ENCODE results near the gene CACNA1C.
A peak's percentile ranks its signal among the peaks of the same experiment; 100 is the strongest.

CACNA1C gene

DNA sequence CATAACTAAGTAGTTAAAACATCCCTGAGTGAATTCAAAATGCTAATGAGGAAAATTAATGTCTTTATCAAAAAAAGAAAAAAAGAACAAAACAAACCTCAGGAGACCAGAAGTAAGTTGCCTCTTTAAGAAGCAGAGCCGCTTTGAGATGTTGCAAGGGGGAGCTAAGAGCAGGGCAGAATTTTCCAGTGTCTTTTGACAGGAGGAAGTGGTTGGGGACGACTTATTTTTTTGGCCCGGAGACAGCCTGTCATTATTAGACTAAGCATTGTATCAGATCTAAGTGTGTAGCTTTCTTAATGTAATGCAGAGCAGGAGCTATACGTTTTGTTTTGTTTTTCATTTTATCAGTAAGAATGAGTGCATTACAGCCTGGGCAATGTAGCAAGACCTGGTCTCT is 206.6 kb downstream of the CACNA1C start:
- peaks cover 21% of the 10 kb centered on the region for H3K4me1 ChIP-seq (ENCODE audit: control insufficient read depth, insufficient read depth, low read length)
- no peaks in the 10 kb centered on the region for H3K36me3 ChIP-seq (ENCODE audit: insufficient read depth, low read length)
- H3K9me3 ChIP-seq (replicated peaks; ENCODE audit: low read length): no peaks in the 10 kb centered on the region
- no peak overlapping the region for H3K4me2 ChIP-seq (ENCODE audit: low read length)
- H3K9ac ChIP-seq (ENCODE audit: low read depth, low read length): no peak overlapping the region
- no peaks in the 10 kb centered on the region for H3K27me3 ChIP-seq (ENCODE audit: control insufficient read depth, insufficient read depth, low read length)
- no peak overlapping the region for H3K4me3 ChIP-seq (ENCODE audit: low read length)

DNA sequence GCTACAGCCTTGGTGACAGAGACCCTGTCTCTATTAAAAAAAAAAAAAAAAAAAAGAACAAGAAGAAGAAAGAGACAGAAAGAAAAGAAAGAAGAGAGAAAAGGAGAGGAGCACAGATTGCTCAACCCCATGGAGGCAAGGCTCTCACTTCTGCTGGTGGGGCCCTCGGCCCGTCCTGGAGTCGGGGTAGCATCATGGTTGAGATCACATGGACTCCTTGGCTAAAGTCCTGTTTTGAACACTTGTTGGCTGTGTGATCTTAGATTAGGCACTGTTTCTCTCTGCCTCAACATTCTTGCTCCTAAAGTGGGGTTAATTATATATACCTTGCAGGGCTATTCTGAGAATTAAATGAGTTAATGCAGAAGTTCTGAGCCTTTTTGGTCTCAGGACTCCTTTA is 207.7 kb downstream of the CACNA1C start:
- H3K4me1 ChIP-seq (ENCODE audit: control insufficient read depth, insufficient read depth, low read length): peaks cover 32% of the 10 kb centered on the region
- no peak overlapping the region for H3K4me2 ChIP-seq (ENCODE audit: low read length)
- no peak overlapping the region for H3K4me3 ChIP-seq (ENCODE audit: low read length)
- H3K36me3 ChIP-seq (ENCODE audit: insufficient read depth, low read length): no peaks in the 10 kb centered on the region
- no peak overlapping the region for H3K9ac ChIP-seq (ENCODE audit: low read depth, low read length)
- no peaks in the 10 kb centered on the region for H3K27me3 ChIP-seq (ENCODE audit: control insufficient read depth, insufficient read depth, low read length)
- H3K9me3 ChIP-seq (replicated peaks; ENCODE audit: low read length): no peaks in the 10 kb centered on the region

GRCh38 chr12:2261708-2262107 is 208.9 kb downstream of the CACNA1C start:
- Histone ChIP-seq H3K4me3 (ENCODE audit: low read length) (no peak overlapping the region), H3K9ac (ENCODE audit: low read depth, low read length) (no peak overlapping the region), H3K4me1 (ENCODE audit: control insufficient read depth, insufficient read depth, low read length) (peaks cover 37% of the 10 kb centered on the region), H3K4me2 (ENCODE audit: low read length) (no peak overlapping the region), H3K9me3 (replicated peaks; ENCODE audit: low read length) (no peaks in the 10 kb centered on the region), H3K36me3 (ENCODE audit: insufficient read depth, low read length) (no peaks in the 10 kb centered on the region), H3K27me3 (ENCODE audit: control insufficient read depth, insufficient read depth, low read length) (no peaks in the 10 kb centered on the region)

DNA sequence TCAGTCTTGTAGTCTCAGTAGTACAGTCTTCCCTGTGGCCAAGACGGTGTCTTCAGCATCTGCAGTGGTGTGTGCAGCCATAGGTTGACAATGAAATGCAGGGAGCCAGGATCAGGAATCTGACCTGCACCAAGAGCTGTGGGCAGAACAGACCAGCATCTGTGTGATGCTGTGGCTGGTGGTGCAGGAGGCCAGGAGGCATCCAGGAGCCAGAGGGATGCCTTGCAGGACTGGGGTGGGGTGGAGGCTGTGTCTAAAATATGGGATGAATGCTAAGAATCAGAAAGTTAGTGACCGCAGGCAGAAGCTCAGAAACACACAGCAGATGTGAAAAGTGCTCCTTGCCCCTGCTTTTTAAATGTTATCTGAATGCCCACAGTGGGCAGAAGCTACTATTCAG is 209.7 kb downstream of the CACNA1C start:
- Histone ChIP-seq H3K4me3 (ENCODE audit: low read length) (no peak overlapping the region), H3K4me1 (ENCODE audit: control insufficient read depth, insufficient read depth, low read length) (peaks cover 39% of the 10 kb centered on the region), H3K27me3 (ENCODE audit: control insufficient read depth, insufficient read depth, low read length) (no peaks in the 10 kb centered on the region), H3K9ac (ENCODE audit: low read depth, low read length) (no peak overlapping the region), H3K9me3 (replicated peaks; ENCODE audit: low read length) (no peaks in the 10 kb centered on the region), H3K36me3 (ENCODE audit: insufficient read depth, low read length) (no peaks in the 10 kb centered on the region), H3K4me2 (ENCODE audit: low read length) (no peak overlapping the region)

DNA sequence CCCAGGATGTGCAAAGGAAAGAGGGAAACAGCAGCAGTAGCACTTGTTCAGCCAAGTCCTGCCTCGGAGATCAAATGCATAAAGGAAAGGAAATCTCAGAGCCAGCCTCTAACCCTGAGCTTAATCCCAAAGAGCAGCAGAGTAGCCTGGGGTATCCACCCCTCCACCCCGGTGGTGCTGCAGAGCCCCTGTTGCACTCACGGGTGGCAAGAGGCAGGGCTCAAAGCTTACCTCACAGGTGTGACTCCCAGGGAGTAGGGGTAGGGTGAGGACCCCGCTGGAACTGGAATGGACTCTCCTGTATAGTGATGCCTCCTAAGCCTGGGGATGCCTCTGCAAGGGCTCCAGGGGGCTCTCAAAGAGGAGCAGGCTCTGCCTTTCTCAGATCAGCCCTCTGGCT is 211.1 kb downstream of the CACNA1C start:
- Histone ChIP-seq H3K4me3 (ENCODE audit: low read length) (no peak overlapping the region), H3K36me3 (ENCODE audit: insufficient read depth, low read length) (no peaks in the 10 kb centered on the region), H3K9me3 (replicated peaks; ENCODE audit: low read length) (no peaks in the 10 kb centered on the region), H3K4me2 (ENCODE audit: low read length) (no peak overlapping the region), H3K4me1 (ENCODE audit: control insufficient read depth, insufficient read depth, low read length) (peaks cover 54% of the 10 kb centered on the region), H3K27me3 (ENCODE audit: control insufficient read depth, insufficient read depth, low read length) (no peaks in the 10 kb centered on the region), H3K9ac (ENCODE audit: low read depth, low read length) (no peak overlapping the region)

- Histone ChIP-seq H3K27me3 (ENCODE audit: control insufficient read depth, insufficient read depth, low read length) (no peaks in the 10 kb centered on the region), H3K36me3 (ENCODE audit: insufficient read depth, low read length) (no peaks in the 10 kb centered on the region), H3K4me2 (ENCODE audit: low read length) (peak overlapping the region; percentile 70), H3K9ac (ENCODE audit: low read depth, low read length) (peak overlapping the region; percentile 60), H3K9me3 (replicated peaks; ENCODE audit: low read length) (no peaks in the 10 kb centered on the region), H3K4me1 (ENCODE audit: control insufficient read depth, insufficient read depth, low read length) (peaks cover 59% of the 10 kb centered on the region), H3K4me3 (ENCODE audit: low read length) (peak overlapping the region; percentile 37)
Observed at GRCh38 chr12:2264651-2265232, 212.0 kb downstream of the CACNA1C start.

- H3K4me3 ChIP-seq (ENCODE audit: low read length): peak overlapping the region; percentile 32
- no peaks in the 10 kb centered on the region for H3K27me3 ChIP-seq (ENCODE audit: control insufficient read depth, insufficient read depth, low read length)
- peak overlapping the region; percentile 60 for H3K9ac ChIP-seq (ENCODE audit: low read depth, low read length)
- no peaks in the 10 kb centered on the region for H3K9me3 ChIP-seq (replicated peaks; ENCODE audit: low read length)
- peaks cover 59% of the 10 kb centered on the region for H3K4me1 ChIP-seq (ENCODE audit: control insufficient read depth, insufficient read depth, low read length)
- H3K4me2 ChIP-seq (ENCODE audit: low read length): peak overlapping the region; percentile 70
- H3K36me3 ChIP-seq (ENCODE audit: insufficient read depth, low read length): no peaks in the 10 kb centered on the region
Observed at GRCh38 chr12:2265461-2266167, 212.8 kb downstream of the CACNA1C start.

DNA sequence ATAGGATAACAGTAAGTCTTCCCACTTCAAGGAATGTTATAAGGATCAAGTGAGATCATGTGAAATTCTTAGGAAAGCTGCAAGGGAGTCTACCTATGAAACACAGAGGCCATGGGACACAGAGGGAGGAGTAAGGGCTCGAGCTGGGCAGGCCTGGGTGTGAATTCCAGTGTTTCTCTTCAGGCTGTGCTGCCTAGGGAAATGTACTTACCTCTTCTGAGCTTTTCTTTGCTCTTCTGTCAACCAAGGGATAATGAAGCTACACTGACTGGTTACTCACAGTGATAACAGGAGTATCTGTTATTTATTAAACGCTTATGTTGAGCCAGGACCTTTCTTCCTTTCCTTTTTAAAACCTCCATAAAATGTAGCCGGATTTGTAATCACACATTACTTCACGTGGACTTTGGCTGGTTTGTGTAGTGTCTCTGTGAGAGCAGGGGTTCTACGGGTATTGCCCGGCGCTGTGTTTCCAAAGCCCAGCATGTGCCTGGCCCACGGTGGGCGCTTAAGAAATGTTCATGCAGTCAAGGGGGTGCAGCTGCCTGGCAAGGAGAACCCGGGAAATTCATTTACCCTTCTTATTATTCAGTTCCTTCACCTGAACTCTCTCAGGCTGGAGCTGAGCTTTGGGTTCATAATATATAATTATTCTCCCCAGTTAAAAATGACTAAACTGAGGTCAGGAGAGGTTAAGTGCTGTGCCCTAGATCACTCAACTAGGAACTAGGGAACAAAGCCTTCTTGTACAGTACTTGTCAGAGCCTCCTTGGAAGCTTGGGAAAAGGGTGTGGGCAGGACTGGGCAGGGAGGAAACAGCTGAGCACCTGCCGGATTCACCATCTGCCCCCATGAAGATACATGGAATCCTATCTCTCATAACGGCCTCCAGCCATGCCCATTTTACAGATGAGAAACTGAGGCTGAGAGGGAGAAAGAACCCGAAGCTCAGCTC is 214.2 kb downstream of the CACNA1C start:
- H3K36me3 ChIP-seq (ENCODE audit: insufficient read depth, low read length): no peaks in the 10 kb centered on the region
- H3K27me3 ChIP-seq (ENCODE audit: control insufficient read depth, insufficient read depth, low read length): no peaks in the 10 kb centered on the region
- H3K9ac ChIP-seq (ENCODE audit: low read depth, low read length): peak overlapping the region; percentile 48
- no peak overlapping the region for H3K4me3 ChIP-seq (ENCODE audit: low read length)
- peak overlapping the region; percentile 55 for H3K4me2 ChIP-seq (ENCODE audit: low read length)
- H3K9me3 ChIP-seq (replicated peaks; ENCODE audit: low read length): no peaks in the 10 kb centered on the region
- H3K4me1 ChIP-seq (ENCODE audit: control insufficient read depth, insufficient read depth, low read length): peaks cover 59% of the 10 kb centered on the region

DNA sequence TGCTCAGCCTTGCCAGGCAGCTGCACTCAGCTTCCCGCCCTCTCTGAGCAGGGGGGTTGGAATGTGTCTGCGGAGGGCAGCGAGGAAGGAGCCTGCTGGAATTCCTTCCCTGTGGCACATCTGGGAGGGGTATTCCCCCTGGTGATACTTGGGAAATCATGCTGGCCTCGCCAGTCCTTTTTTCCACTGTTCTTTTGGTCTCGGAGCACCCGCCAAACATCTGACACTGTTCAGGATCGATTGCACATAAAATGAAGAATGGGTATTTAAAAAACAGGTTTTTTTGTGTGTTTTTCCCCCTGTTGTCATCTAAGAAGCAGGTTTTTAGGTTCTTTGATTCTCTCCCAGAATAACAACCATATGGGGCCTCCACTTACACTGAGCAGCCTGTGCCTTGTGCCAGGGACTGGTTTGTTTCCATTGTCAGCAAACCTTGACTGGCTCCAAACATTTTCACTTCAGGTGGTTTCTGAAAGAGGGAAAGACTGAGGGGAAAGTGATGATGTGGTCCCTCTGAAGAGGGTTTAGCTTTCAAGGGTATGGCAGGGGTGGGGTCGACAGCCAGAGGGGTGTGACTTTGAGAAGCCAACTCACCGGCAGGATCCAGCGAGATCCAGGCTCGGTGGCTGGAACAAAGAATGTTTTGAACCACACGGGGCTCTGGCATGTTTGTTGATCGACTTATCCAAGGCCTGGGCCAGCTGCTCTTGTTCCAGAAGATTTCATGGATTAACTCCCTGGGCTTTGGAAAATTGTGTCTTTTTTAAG is 215.1 kb downstream of the CACNA1C start:
- H3K36me3 ChIP-seq (ENCODE audit: insufficient read depth, low read length): no peaks in the 10 kb centered on the region
- no peaks in the 10 kb centered on the region for H3K9me3 ChIP-seq (replicated peaks; ENCODE audit: low read length)
- H3K4me3 ChIP-seq (ENCODE audit: low read length): peak overlapping the region; percentile 45
- H3K27me3 ChIP-seq (ENCODE audit: control insufficient read depth, insufficient read depth, low read length): no peaks in the 10 kb centered on the region
- peaks cover 63% of the 10 kb centered on the region for H3K4me1 ChIP-seq (ENCODE audit: control insufficient read depth, insufficient read depth, low read length)
- peak overlapping the region; percentile 75 for H3K4me2 ChIP-seq (ENCODE audit: low read length)
- peak overlapping the region; percentile 74 for H3K9ac ChIP-seq (ENCODE audit: low read depth, low read length)

GRCh38 chr12:2268471-2269286 is 215.9 kb downstream of the CACNA1C start:
- Histone ChIP-seq H3K4me3 (ENCODE audit: low read length) (peak overlapping the region; percentile 45), H3K4me1 (ENCODE audit: control insufficient read depth, insufficient read depth, low read length) (peaks cover 66% of the 10 kb centered on the region), H3K9ac (ENCODE audit: low read depth, low read length) (peak overlapping the region; percentile 74)

More at GRCh38 chr12:2268471-2269286, 215.9 kb downstream of the CACNA1C start:
- peak overlapping the region; percentile 75 for H3K4me2 ChIP-seq (ENCODE audit: low read length)
- H3K27me3 ChIP-seq (ENCODE audit: control insufficient read depth, insufficient read depth, low read length): no peaks in the 10 kb centered on the region
- no peaks in the 10 kb centered on the region for H3K9me3 ChIP-seq (replicated peaks; ENCODE audit: low read length)
- no peaks in the 10 kb centered on the region for H3K36me3 ChIP-seq (ENCODE audit: insufficient read depth, low read length)

All from skeletal muscle satellite cell (primary cell).